Measurements from ENCODE around the gene AGAP5.

AGAP5 gene

DNA sequence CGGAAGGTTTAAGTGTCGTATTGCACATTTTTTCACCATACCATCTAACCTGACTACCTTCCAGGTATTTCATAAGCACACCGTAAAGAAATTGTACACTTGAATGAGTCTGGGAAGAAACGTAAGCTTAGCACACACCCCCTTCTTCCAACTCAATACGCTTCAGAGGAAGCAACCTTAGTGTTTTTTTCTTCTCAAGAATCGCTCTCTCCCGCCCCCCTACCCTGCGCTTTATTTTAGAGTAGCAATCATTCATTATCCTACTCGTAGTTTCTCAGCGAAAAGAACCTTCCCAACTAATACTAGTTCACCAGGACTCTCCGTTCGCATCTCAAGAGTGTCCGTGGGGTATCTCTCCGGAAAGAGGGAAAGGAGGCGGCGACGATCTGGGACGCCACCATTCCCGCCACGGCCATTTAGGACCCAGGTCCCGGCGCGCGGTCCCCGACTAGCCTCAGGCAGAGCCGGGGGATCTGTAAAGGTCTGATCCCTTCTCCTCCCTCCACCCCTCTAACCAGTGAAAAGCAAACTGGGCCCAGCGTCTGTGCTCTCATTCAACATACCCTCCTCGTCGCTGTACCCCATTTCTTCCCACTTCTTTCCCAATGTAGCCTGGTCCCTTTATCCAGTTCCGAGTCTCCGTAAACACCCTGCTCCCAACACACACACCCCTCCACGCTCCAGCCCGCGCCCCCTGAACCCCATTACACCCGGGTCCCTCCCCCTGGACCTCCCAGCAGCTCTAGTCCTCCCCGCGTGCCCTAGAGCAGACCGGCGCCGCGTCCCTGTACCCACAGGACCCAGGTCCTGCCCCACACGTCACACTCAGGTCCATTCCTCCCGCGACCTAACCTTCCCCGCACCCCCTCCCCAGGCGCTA is 72.7 kb downstream of the AGAP5 start:
- peak in 1 of 2 experiments; percentile 58 for DNase-seq
